K562 (cell line): ENCODE data around the gene ODAM.

ENCODE experiments used
- CTCF ChIP-seq, 3 experiments: IDR thresholded peaks in 2 of 3; conservative IDR thresholded peaks in 1 of 3; 2 replicates each; pipeline ENCODE4 v1.5.1; 2011 to 2012; ENCODE audit warnings: low read length in 3 of 3, mild to moderate bottlenecking in 3 of 3, control low read depth in 2 of 3, improper control_type of control experiment in 1 of 3, inconsistent platforms in 1 of 3, low read depth in 1 of 3, mixed read lengths in 1 of 3, moderate library complexity in 1 of 3; ENCODE audit not compliant: insufficient read depth in 2 of 3
- DIDO1 ChIP-seq: fragments of 450-650 bp; IDR thresholded peaks from 2 replicates; pipeline ENCODE4 v1.6.1; 2016; ENCODE audit warnings: low read depth, missing biosample characterization, missing genetic modification characterization
- EGR1 ChIP-seq: fragments of 450-650 bp; conservative IDR thresholded peaks from 2 replicates; pipeline ENCODE4 v1.6.1; 2017; ENCODE audit warnings: mild to moderate bottlenecking
- ELK1 ChIP-seq: sonication (generic); formaldehyde crosslinking; IDR thresholded peaks from 2 replicates; pipeline ENCODE4 v1.8.1; 2022; ENCODE audit warnings: missing genetic modification reagents
- JUND ChIP-seq, 2 experiments: IDR thresholded peaks; 2 replicates in 1 of 2; 3 replicates in 1 of 2; pipeline ENCODE4 v1.6.1; 2011; ENCODE audit warnings: borderline replicate concordance in 2 of 2, low read depth in 2 of 2, low read length in 2 of 2, improper control_type of control experiment in 1 of 2, missing biosample characterization in 1 of 2, missing genetic modification characterization in 1 of 2, missing genetic modification reagents in 1 of 2
- NFE2L1 ChIP-seq: fragments of 450-650 bp; IDR thresholded peaks from 2 replicates; pipeline ENCODE4 v1.6.1; 2016; ENCODE audit warnings: missing genetic modification characterization, low read depth, mild to moderate bottlenecking, missing compliant biosample characterization, moderate library complexity, borderline replicate concordance
- POLR2AphosphoS5 ChIP-seq: IDR thresholded peaks from 2 replicates; pipeline ENCODE4 v1.6.1; 2011; ENCODE audit warnings: mild to moderate bottlenecking, low read depth, low read length, moderate library complexity; ENCODE audit not compliant: control insufficient read depth, insufficient read depth
- RFX5 ChIP-seq: IDR thresholded peaks from 2 replicates; pipeline ENCODE4 v1.6.1; 2011; ENCODE audit warnings: low read depth, mild to moderate bottlenecking, improper control_type of control experiment, low read length
- SMARCA4 ChIP-seq: fragments of 450-650 bp; IDR thresholded peaks from 2 replicates; pipeline ENCODE4 v1.6.1; 2016
- SPI1 ChIP-seq: IDR thresholded peaks from 2 replicates; pipeline ENCODE4 v1.6.1; 2011; ENCODE audit warnings: low read depth, low read length, control low read depth, borderline replicate concordance

- TF ChIP-seq POLR2AphosphoS5 (no peak), SMARCA4 (no peak), NFE2L1 (tag) (no peak), DIDO1 (tag) (no peak), CTCF (IDR thresholded peaks at IDR 0.05 in 2 of 3, conservative IDR thresholded peaks at IDR 0.05 in 1 of 3; ENCODE audit: insufficient read depth in 2 of 3, low read depth in 1 of 3, low read length in 3 of 3) (no peak), JUND (IDR thresholded peaks at IDR 0.05; ENCODE audit: borderline replicate concordance, low read depth, low read length) (no peak), JUND (tag; IDR thresholded peaks at IDR 0.05; ENCODE audit: borderline replicate concordance, low read depth, low read length) (no peak), RFX5 (no peak), EGR1 (no peak), ELK1 (CRISPR knock-in tag) (no peak), SPI1 (no peak)
Observed at GRCh38 chr4:70190579-70190978, 4.9 kb upstream of the ODAM start.
